Type B pancreatic cell (in vitro differentiated cells): ENCODE data around the gene SCART1. TPM values are rescaled to one million over a fixed set of nuclear protein-coding genes. Genes with fewer than 3 reads are reported as not detected.

Experiments
- DNase-seq: peaks from one replicate; pipeline ENCODE4 v3.0.0; 2021; ENCODE audit warnings: mixed read lengths; ENCODE audit not compliant: unreplicated experiment; ENCODE audit errors: extremely low spot score
- H3K27ac Mint-ChIP-seq: 2 replicates; pipeline ENCODE4 v1.8.0; 2021; ENCODE audit warnings: mild to moderate bottlenecking, mixed read lengths
- H3K27me3 Mint-ChIP-seq: 2 replicates; pipeline ENCODE4 v1.8.0; 2021; ENCODE audit warnings: mixed read lengths
- H3K36me3 Mint-ChIP-seq: 2 replicates; pipeline ENCODE4 v1.8.0; 2021; ENCODE audit warnings: mixed read lengths
- H3K4me1 Mint-ChIP-seq: one replicate; pipeline ENCODE4 v1.8.0; 2021; ENCODE audit warnings: mixed read lengths; ENCODE audit not compliant: unreplicated experiment
- H3K4me3 Mint-ChIP-seq: 2 replicates; pipeline ENCODE4 v1.8.0; 2021; ENCODE audit warnings: mild to moderate bottlenecking, mixed read lengths
- H3K9me3 Mint-ChIP-seq: 2 replicates; pipeline ENCODE4 v1.8.0; 2021; ENCODE audit warnings: mixed read lengths
- CTCF ChIP-seq: fragments of 200-600 bp; sonication (generic); conservative IDR thresholded peaks from 2 replicates; pipeline ENCODE4 v1.5.0; 2021; ENCODE audit warnings: antibody characterized with exemption, mild to moderate bottlenecking
- total RNA-seq: library from RNA; stranded (reverse); gene quantifications from 2 replicates; pipeline ENCODE4 v1.2.1, GENCODE V29; 2021; ENCODE audit warnings: low replicate concordance

The SCART1 gene
- total RNA-seq, 1 donor from 2014 or later: 1.4 TPM

- H3K4me1 Mint-ChIP-seq: no peaks in the 10 kb centered on the region
- no peak for TF ChIP-seq CTCF
- H3K27ac Mint-ChIP-seq: no peak overlapping the region
- peaks cover 8% of the 10 kb centered on the region for H3K9me3 Mint-ChIP-seq
- no peaks in the 10 kb centered on the region for H3K27me3 Mint-ChIP-seq
- H3K36me3 Mint-ChIP-seq: no peaks in the 10 kb centered on the region
- DNase-seq: no peak
- H3K4me3 Mint-ChIP-seq: no peak overlapping the region
These were observed 8.1 kb downstream of the SCART1 start for GRCh38 chr10:133461841-133462240.

- H3K27me3 Mint-ChIP-seq: no peaks in the 10 kb centered on the region
- no peak overlapping the region for H3K27ac Mint-ChIP-seq
- no peak overlapping the region for H3K4me3 Mint-ChIP-seq
- no peak for DNase-seq
- no peaks in the 10 kb centered on the region for H3K4me1 Mint-ChIP-seq
- TF ChIP-seq CTCF: no peak
- H3K36me3 Mint-ChIP-seq: no peaks in the 10 kb centered on the region
- peaks cover 8% of the 10 kb centered on the region for H3K9me3 Mint-ChIP-seq
These were observed 9.0 kb downstream of the SCART1 start for GRCh38 chr10:133462512-133463305.

GRCh38 chr10:133464582-133465031 is 10.9 kb downstream of the SCART1 start:
- no peaks in the 10 kb centered on the region for H3K4me1 Mint-ChIP-seq
- no peaks in the 10 kb centered on the region for H3K27me3 Mint-ChIP-seq
- no peak for DNase-seq
- no peak overlapping the region for H3K27ac Mint-ChIP-seq
- TF ChIP-seq CTCF: no peak
- peaks cover 8% of the 10 kb centered on the region for H3K9me3 Mint-ChIP-seq
- no peaks in the 10 kb centered on the region for H3K36me3 Mint-ChIP-seq
- no peak overlapping the region for H3K4me3 Mint-ChIP-seq

GRCh38 chr10:133465191-133465949 is 11.6 kb downstream of the SCART1 start:
- H3K27ac Mint-ChIP-seq: no peak overlapping the region
- H3K9me3 Mint-ChIP-seq: peaks cover 8% of the 10 kb centered on the region

GRCh38 chr10:133465950-133466474 is 12.3 kb downstream of the SCART1 start:
- no peaks in the 10 kb centered on the region for H3K36me3 Mint-ChIP-seq
- H3K27ac Mint-ChIP-seq: no peak overlapping the region
- H3K4me1 Mint-ChIP-seq: no peaks in the 10 kb centered on the region
- no peaks in the 10 kb centered on the region for H3K27me3 Mint-ChIP-seq
- H3K4me3 Mint-ChIP-seq: no peak overlapping the region
- TF ChIP-seq CTCF: no peak
- no peak for DNase-seq
- H3K9me3 Mint-ChIP-seq: peaks cover 8% of the 10 kb centered on the region

More at GRCh38 chr10:133465191-133465949, 11.6 kb downstream of the SCART1 start:
- DNase-seq: no peak
- Mint-ChIP-seq H3K4me1 (no peaks in the 10 kb centered on the region), H3K27me3 (no peaks in the 10 kb centered on the region), H3K36me3 (no peaks in the 10 kb centered on the region), H3K4me3 (no peak overlapping the region)
- no peak for TF ChIP-seq CTCF
